Vagina (tissue), 2 donors: Measurements from ENCODE around the gene HES5. TPM values are rescaled to one million over a fixed set of nuclear protein-coding genes. Genes with fewer than 3 reads are reported as not detected.

Experiments used
- DNase-seq, 2 donors: peaks; one replicate each; pipeline ENCODE4 v3.0.0-alpha.2; 2017; ENCODE audit errors: extremely low spot score in 2 of 2
- H3K27ac ChIP-seq: fragments of 200-600 bp; sonication (generic); one replicate; pipeline ENCODE4 v1.5.1; 2019
- H3K27me3 ChIP-seq: fragments of 200-600 bp; sonication (generic); one replicate; pipeline ENCODE4 v1.5.1; 2019
- H3K36me3 ChIP-seq, 2 donors: fragments of 200-600 bp; sonication (generic); one replicate each; pipeline ENCODE4 v1.5.1; 2017 to 2019
- H3K4me1 ChIP-seq: fragments of 200-600 bp; sonication (generic); one replicate; pipeline ENCODE4 v1.5.1; 2019
- H3K4me3 ChIP-seq, 2 donors: fragments of 200-600 bp; sonication (generic); 1 replicate in 1 of 2; 2 replicates in 1 of 2; pipeline ENCODE4 v1.5.1; 2016 to 2019
- H3K9me3 ChIP-seq: fragments of 200-600 bp; sonication (generic); one replicate; pipeline ENCODE4 v1.5.1; 2019
- POLR2A ChIP-seq, 2 donors: fragments of 450-650 bp; IDR thresholded peaks; one replicate each; pipeline ENCODE4 v1.6.1; 2017; ENCODE audit warnings: antibody characterized with exemption in 2 of 2, mild to moderate bottlenecking in 2 of 2, moderate library complexity in 2 of 2
- POLR2AphosphoS5 ChIP-seq, 2 donors: sonication (generic); formaldehyde crosslinking; IDR thresholded peaks; one replicate each; pipeline ENCODE4 v1.9.0; 2017; ENCODE audit warnings: antibody characterized with exemption in 2 of 2, mild to moderate bottlenecking in 2 of 2, low read depth in 1 of 2; ENCODE audit not compliant: insufficient read depth in 1 of 2
- intact Hi-C: fragments of 100-400 bp; cut with DNase I; formaldehyde crosslinking; loops from one replicate; pipeline ENCODE4 v1.15.1; 2023
- total RNA-seq: library from RNA; depleted of rRNA; stranded (reverse); fragments of >200 nt; gene quantifications from one replicate; pipeline ENCODE4 v1.2.3, GENCODE V29; 2016
- TF ChIP-seq, protein P1 (sequence below), 3 experiments: fragments of 450-650 bp in 2 of 3; fragments of 200-600 bp in 1 of 3; sonication (generic) in 1 of 3; IDR thresholded peaks; one replicate each; pipeline ENCODE4 v1.5.1; 2017 to 2019; ENCODE audit warnings: antibody characterized with exemption in 3 of 3, mild to moderate bottlenecking in 2 of 3, moderate library complexity in 2 of 3

HES5 gene
- total RNA-seq, 1 donor from 2014 or later = not detected

DNA sequence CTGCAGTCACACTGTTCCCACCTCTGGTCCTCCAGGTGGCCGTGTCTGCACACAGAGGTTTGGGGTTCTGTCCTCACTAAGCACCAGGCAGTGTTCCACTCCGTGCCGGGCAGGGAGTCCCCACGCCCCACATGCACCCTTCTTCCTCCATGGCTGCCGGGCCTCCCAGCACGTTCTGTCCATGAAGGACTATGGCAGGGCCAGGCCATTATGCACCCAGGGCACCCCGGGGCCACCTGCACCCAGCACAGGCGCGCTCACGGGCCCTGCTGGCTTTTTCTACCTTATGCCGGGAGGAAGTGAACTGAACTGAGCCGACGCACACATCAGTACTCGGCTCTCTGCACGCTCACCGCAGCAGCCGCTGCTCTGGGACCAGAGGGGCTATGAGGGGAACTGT, 13.9 kb downstream of the HES5 start:
- intact Hi-C loops = no loop called here
- Histone ChIP-seq H3K4me1 (no peaks in the 10 kb centered on the region), H3K27ac (no peak overlapping the region), H3K4me3 (no peak overlapping the region), H3K27me3 (no peaks in the 10 kb centered on the region), H3K9me3 (no peaks in the 10 kb centered on the region), H3K36me3 (peaks cover 3 to 93% of the 10 kb centered on the region in 2 donors)
- no peak for DNase-seq
- TF ChIP-seq POLR2A (IDR thresholded peaks at IDR 0.05) (no peak), POLR2AphosphoS5 (IDR thresholded peaks at IDR 0.05; ENCODE audit: insufficient read depth in 1 of 2, low read depth in 1 of 2) (no peak)
- TF ChIP-seq, protein P1, sequence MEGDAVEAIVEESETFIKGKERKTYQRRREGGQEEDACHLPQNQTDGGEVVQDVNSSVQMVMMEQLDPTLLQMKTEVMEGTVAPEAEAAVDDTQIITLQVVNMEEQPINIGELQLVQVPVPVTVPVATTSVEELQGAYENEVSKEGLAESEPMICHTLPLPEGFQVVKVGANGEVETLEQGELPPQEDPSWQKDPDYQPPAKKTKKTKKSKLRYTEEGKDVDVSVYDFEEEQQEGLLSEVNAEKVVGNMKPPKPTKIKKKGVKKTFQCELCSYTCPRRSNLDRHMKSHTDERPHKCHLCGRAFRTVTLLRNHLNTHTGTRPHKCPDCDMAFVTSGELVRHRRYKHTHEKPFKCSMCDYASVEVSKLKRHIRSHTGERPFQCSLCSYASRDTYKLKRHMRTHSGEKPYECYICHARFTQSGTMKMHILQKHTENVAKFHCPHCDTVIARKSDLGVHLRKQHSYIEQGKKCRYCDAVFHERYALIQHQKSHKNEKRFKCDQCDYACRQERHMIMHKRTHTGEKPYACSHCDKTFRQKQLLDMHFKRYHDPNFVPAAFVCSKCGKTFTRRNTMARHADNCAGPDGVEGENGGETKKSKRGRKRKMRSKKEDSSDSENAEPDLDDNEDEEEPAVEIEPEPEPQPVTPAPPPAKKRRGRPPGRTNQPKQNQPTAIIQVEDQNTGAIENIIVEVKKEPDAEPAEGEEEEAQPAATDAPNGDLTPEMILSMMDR (IDR thresholded peaks at IDR 0.05) = no peak

DNA sequence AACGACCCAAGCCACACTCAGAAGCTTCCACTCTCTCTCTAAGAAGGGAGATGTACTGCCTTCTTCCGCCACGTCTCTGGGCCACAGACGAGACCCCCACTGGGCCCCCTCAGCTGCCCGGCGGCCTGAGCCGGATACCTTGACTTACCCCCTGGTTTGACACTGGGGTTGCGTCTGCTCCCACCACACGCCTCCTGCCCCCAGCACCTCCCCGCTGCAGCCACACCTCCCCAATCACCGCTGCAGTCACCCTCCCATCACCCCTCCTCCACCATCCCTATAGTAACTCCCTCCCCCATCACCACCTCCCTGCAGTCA, 14.3 kb downstream of the HES5 start:
- H3K27ac ChIP-seq = no peak overlapping the region
- no peak for TF ChIP-seq POLR2A (IDR thresholded peaks at IDR 0.05)
- TF ChIP-seq POLR2AphosphoS5 (IDR thresholded peaks at IDR 0.05; ENCODE audit: insufficient read depth in 1 of 2, low read depth in 1 of 2) = no peak
- TF ChIP-seq, protein P1 (IDR thresholded peaks at IDR 0.05) = no peak
- H3K9me3 ChIP-seq = no peaks in the 10 kb centered on the region
- H3K4me3 ChIP-seq = no peak overlapping the region
- H3K36me3 ChIP-seq = peaks cover 3 to 93% of the 10 kb centered on the region in 2 donors
- H3K27me3 ChIP-seq = no peaks in the 10 kb centered on the region
- intact Hi-C loops = no loop called here
- H3K4me1 ChIP-seq = no peaks in the 10 kb centered on the region
- DNase-seq = no peak

DNA sequence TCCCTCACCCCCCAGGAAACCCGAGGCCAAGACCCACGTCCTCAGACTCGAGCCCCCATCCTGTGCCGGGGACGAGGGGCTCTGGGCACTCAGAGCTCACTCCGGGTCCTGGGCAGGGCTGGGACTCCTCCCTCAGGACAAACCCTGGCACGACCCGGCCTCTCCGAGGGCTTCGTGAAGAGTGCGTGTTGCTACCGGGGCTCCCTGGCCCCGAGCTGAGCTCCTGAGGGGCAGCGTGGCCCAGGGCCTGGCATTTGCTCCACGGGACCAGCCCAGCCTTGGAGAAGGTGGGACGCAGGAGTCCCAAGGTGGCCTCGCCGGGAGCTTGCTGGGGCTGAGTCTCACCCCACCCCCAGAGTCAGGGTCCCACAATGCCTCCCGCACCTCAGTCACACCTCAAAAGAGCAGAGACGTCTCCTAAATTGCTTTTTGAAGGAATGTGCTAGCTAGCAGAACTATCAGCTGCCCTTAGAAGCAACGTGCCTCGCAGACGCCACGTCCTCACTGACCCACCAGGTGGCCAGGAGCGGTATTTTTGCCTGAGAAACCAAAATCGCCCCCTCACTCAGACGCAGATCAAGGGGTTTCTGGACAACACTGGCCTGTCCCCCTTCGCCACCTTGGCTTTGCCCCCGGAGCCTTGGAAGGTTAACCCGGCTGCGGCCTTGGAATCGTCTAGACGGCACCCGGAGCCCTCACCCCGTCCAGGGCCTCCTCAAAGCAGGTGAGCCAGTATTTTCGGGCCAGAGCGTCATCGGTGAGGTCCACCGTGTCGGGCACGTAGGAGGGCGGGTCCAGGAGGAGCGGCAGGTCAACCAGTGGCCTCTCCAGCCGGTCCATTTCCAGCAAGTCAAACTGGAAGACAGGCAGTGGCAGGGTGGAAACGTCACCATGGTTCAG, 14.9 kb downstream of the HES5 start:
- Histone ChIP-seq H3K4me3 (no peak overlapping the region), H3K36me3 (peaks cover 3 to 93% of the 10 kb centered on the region in 2 donors)
- intact Hi-C loops = no loop called here

DNA sequence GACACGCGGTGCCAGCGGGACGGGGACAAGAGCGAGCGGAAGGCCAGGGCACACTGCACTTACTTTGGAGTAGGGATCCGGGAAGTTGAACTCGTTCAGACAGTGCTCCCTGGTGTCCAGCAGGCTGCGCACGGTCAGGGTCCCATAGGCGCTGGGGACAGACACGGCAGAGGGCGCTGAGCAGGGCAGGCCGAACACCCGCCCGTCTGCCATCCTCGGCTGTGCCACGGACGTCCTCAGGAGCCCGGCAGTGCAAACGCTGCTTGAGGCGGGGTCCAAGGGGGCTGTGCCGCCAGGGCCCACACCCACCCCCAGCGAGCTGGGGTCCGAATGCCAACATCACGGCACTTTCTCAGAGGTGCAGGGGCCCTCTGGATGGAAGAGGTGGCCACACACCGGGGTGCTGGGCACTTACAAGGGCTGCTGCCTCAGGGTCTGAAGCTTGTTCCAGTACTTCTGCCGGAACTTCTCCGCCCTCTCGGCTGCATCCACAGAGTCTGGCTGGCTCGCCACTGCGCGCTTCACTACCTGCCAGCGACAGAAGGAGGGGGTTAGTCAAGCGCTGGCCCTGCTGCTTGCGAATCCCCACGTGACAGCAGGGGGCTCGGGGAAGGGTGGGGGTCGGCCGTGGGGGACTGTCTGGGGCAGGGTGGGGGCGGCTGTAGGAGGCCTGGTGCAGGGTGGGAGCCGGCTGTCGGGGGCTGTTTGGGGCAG, 16.0 kb downstream of the HES5 start:
- H3K27me3 ChIP-seq = no peaks in the 10 kb centered on the region
- TF ChIP-seq, protein P1 (IDR thresholded peaks at IDR 0.05) = no peak
- TF ChIP-seq POLR2A (IDR thresholded peaks at IDR 0.05) = no peak
- no peak for TF ChIP-seq POLR2AphosphoS5 (IDR thresholded peaks at IDR 0.05; ENCODE audit: insufficient read depth in 1 of 2, low read depth in 1 of 2)
- no peak overlapping the region for H3K4me3 ChIP-seq
- intact Hi-C loops = no loop called here
- peaks cover 3 to 92% of the 10 kb centered on the region in 2 donors for H3K36me3 ChIP-seq
- H3K27ac ChIP-seq = no peak overlapping the region
- DNase-seq = no peak
- H3K9me3 ChIP-seq = no peaks in the 10 kb centered on the region
- no peaks in the 10 kb centered on the region for H3K4me1 ChIP-seq

More for the DNA sequence above, 14.9 kb downstream of the HES5 start:
- DNase-seq = no peak
- TF ChIP-seq, protein P1 (IDR thresholded peaks at IDR 0.05) = no peak
- Histone ChIP-seq H3K27ac (no peak overlapping the region), H3K4me1 (no peaks in the 10 kb centered on the region), H3K9me3 (no peaks in the 10 kb centered on the region), H3K27me3 (no peaks in the 10 kb centered on the region)
